ENCODE measurements around the gene GMDS.
A peak's percentile ranks its signal among the peaks of the same experiment; 100 is the strongest.

GMDS gene

GRCh38 chr6:2224847-2225382 lies 20.5 kb downstream of the GMDS start:
- no peaks in the 10 kb centered on the region for H3K36me3 ChIP-seq (replicated peaks; ENCODE audit: insufficient read depth, low read length)
- H3F3A ChIP-seq (ENCODE audit: insufficient read depth, low read length), result no peaks in the 10 kb centered on the region
- H3K9ac ChIP-seq (ENCODE audit: low read length), result no peak overlapping the region
- no peaks in the 10 kb centered on the region for H4K20me1 ChIP-seq (ENCODE audit: insufficient read depth, low read length)
- H2AFZ ChIP-seq (ENCODE audit: low read length), result no peak overlapping the region
- no peak overlapping the region for H3K27ac ChIP-seq (ENCODE audit: low read length)
- no peaks in the 10 kb centered on the region for H3K4me1 ChIP-seq (ENCODE audit: low read length)
- H3K9me2 ChIP-seq (replicated peaks; ENCODE audit: insufficient read depth, low read length), result no peaks in the 10 kb centered on the region
- TF ChIP-seq EZH2phosphoT487 (IDR thresholded peaks at IDR 0.05; ENCODE audit: low read length) (no peak), CTCF (IDR thresholded peaks at IDR 0.05; ENCODE audit: low read length) (no peak), EZH2 (optimal IDR thresholded peaks at IDR 0.05; ENCODE audit: low read depth, low read length) (no peak)
- H3K79me2 ChIP-seq (ENCODE audit: low read length), result peaks cover 65% of the 10 kb centered on the region
- H3K4me2 ChIP-seq (ENCODE audit: low read depth, low read length), result no peak overlapping the region
- no peaks in the 10 kb centered on the region for H3K27me3 ChIP-seq (replicated peaks; ENCODE audit: insufficient read depth, low read length)
- no peak overlapping the region for H3K4me3 ChIP-seq (ENCODE audit: low read length)
- DNase-seq, result no peak
- no peaks in the 10 kb centered on the region for H3K9me3 ChIP-seq (replicated peaks; ENCODE audit: insufficient read depth, low read length)

GRCh38 chr6:2222275-2222842 lies 23.0 kb downstream of the GMDS start:
- Histone ChIP-seq H3K4me3 (ENCODE audit: low read length) (peak overlapping the region; percentile 75), H3K36me3 (replicated peaks; ENCODE audit: insufficient read depth, low read length) (no peaks in the 10 kb centered on the region), H2AFZ (ENCODE audit: low read length) (peak overlapping the region; percentile 88), H3K4me2 (ENCODE audit: low read depth, low read length) (peak overlapping the region; percentile 95), H3K9me3 (replicated peaks; ENCODE audit: insufficient read depth, low read length) (no peaks in the 10 kb centered on the region), H3K4me1 (ENCODE audit: low read length) (no peaks in the 10 kb centered on the region), H3K9ac (ENCODE audit: low read length) (peak overlapping the region; percentile 67), H4K20me1 (ENCODE audit: insufficient read depth, low read length) (no peaks in the 10 kb centered on the region), H3K9me2 (replicated peaks; ENCODE audit: insufficient read depth, low read length) (no peaks in the 10 kb centered on the region), H3K79me2 (ENCODE audit: low read length) (peaks cover 50% of the 10 kb centered on the region), H3F3A (ENCODE audit: insufficient read depth, low read length) (no peaks in the 10 kb centered on the region), H3K27me3 (replicated peaks; ENCODE audit: insufficient read depth, low read length) (no peaks in the 10 kb centered on the region), H3K27ac (ENCODE audit: low read length) (peak overlapping the region; percentile 46; the same call in 1 of the 2 replicates)
- TF ChIP-seq EZH2 (optimal IDR thresholded peaks at IDR 0.05; ENCODE audit: low read depth, low read length), result no peak
- no peak for TF ChIP-seq CTCF (IDR thresholded peaks at IDR 0.05; ENCODE audit: low read length)
- TF ChIP-seq EZH2phosphoT487 (IDR thresholded peaks at IDR 0.05; ENCODE audit: low read length), result no peak
- no peak for DNase-seq

GRCh38 chr6:2221726-2222274 lies 23.6 kb downstream of the GMDS start:
- Histone ChIP-seq H3K9ac (ENCODE audit: low read length) (peak overlapping the region; percentile 67), H3K4me1 (ENCODE audit: low read length) (no peaks in the 10 kb centered on the region), H4K20me1 (ENCODE audit: insufficient read depth, low read length) (no peaks in the 10 kb centered on the region), H3F3A (ENCODE audit: insufficient read depth, low read length) (no peaks in the 10 kb centered on the region), H3K4me3 (ENCODE audit: low read length) (peak overlapping the region; percentile 75), H3K36me3 (replicated peaks; ENCODE audit: insufficient read depth, low read length) (no peaks in the 10 kb centered on the region), H3K27me3 (replicated peaks; ENCODE audit: insufficient read depth, low read length) (no peaks in the 10 kb centered on the region), H3K27ac (ENCODE audit: low read length) (peak overlapping the region; percentile 46; the same call in 1 of the 2 replicates), H3K4me2 (ENCODE audit: low read depth, low read length) (peak overlapping the region; percentile 95), H3K79me2 (ENCODE audit: low read length) (peaks cover 48% of the 10 kb centered on the region), H3K9me2 (replicated peaks; ENCODE audit: insufficient read depth, low read length) (no peaks in the 10 kb centered on the region), H2AFZ (ENCODE audit: low read length) (peak overlapping the region; percentile 88), H3K9me3 (replicated peaks; ENCODE audit: insufficient read depth, low read length) (no peaks in the 10 kb centered on the region)
- peak; percentile 29 for DNase-seq
- TF ChIP-seq EZH2phosphoT487 (IDR thresholded peaks at IDR 0.05; ENCODE audit: low read length) (no peak), CTCF (IDR thresholded peaks at IDR 0.05; ENCODE audit: low read length) (no peak), EZH2 (optimal IDR thresholded peaks at IDR 0.05; ENCODE audit: low read depth, low read length) (no peak)
